A172 (cell line): ENCODE results near the gene NDRG4. TPM values are rescaled to one million over a fixed set of nuclear protein-coding genes. Genes with fewer than 3 reads are reported as not detected.

Experiments
- DNase-seq: peaks from one replicate; pipeline ENCODE4 v3.0.0-alpha.2; 2015; ENCODE audit warnings: low spot score
- total RNA-seq: library from RNA; depleted of rRNA; stranded (reverse); fragments of >200 nt; shearing (Covaris generic); gene quantifications from 2 replicates; pipeline ENCODE4 v1.2.3, GENCODE V29; 2014; rRNA removed

The NDRG4 gene
- total RNA-seq, 1 experiment from 2014 or later, result 27.6 TPM

- DNase-seq, result no peak
Measured at GRCh38 chr16:58541711-58542110, 41.8 kb downstream of the NDRG4 start.

- DNase-seq, result no peak
Measured at GRCh38 chr16:58542291-58542690, 42.3 kb downstream of the NDRG4 start.

GRCh38 chr16:58543685-58544084, 43.7 kb downstream of the NDRG4 start:
- DNase-seq, result no peak

GRCh38 chr16:58548378-58548777, 48.4 kb downstream of the NDRG4 start:
- DNase-seq, result no peak

- no peak for DNase-seq
Measured at GRCh38 chr16:58551496-58551895, 51.6 kb downstream of the NDRG4 start.

GRCh38 chr16:58556678-58557077, 56.7 kb downstream of the NDRG4 start:
- no peak for DNase-seq

Other genes with a start within 250 kb of the NDRG4 start
- gene PRSS54, start 205.1 kb upstream of the NDRG4 start, total RNA-seq, result not detected in 2 replicates
- gene GINS3, start 107.7 kb upstream of the NDRG4 start, total RNA-seq, result 30.5 and 34.0 TPM in 2 replicates
- 12.8 and 15.3 TPM in 2 replicates for gene SETD6, start 15.4 kb downstream of the NDRG4 start, total RNA-seq
- 58.5 and 60.4 TPM in 2 replicates for gene CNOT1, start 129.7 kb downstream of the NDRG4 start, total RNA-seq
- 20.3 and 20.5 TPM in 2 replicates for gene SLC38A7, start 184.6 kb downstream of the NDRG4 start, total RNA-seq
- 97.4 and 99.1 TPM in 2 replicates for gene GOT2, start 234.2 kb downstream of the NDRG4 start, total RNA-seq